OCI-LY7 (cell line): ENCODE results near the gene KLK11. TPM values are rescaled to one million over a fixed set of nuclear protein-coding genes. Genes with fewer than 3 reads are reported as not detected.

Experiments
- BruUV-seq: library from RNA; stranded (reverse); fragments of 400-500 nt; replicated peaks from 2 replicates; lab custom pipeline; 2021; lab: Mats Ljungman, UMichigan
- CTCF ChIA-PET: fragments of 300-600 bp; sonication (Branson Sonifier 250); formaldehyde crosslinking; loops from one replicate; lab custom pipeline; 2022; ENCODE audit warnings: antibody characterized with exemption; ENCODE audit not compliant: unreplicated experiment; lab: Charles Lee
- POLR2A ChIA-PET: fragments of 300-600 bp; sonication (Branson Sonifier 250); formaldehyde crosslinking; loops from one replicate; lab custom pipeline; 2022; ENCODE audit warnings: antibody characterized with exemption; lab: Charles Lee
- DNase-seq: peaks from one replicate; pipeline ENCODE4 v3.0.0-alpha.2; 2015; ENCODE audit warnings: low spot score
- H2AFZ ChIP-seq: fragments of 200-600 bp; sonication (generic), shearing (Covaris generic); 2 replicates; pipeline ENCODE4 v1.6.1; 2014; ENCODE audit warnings: mild to moderate bottlenecking, antibody characterized with exemption, low read length, moderate library complexity
- H3K27ac ChIP-seq: fragments of 200-600 bp; sonication (generic); 2 replicates; pipeline ENCODE4 v1.5.1; 2014; ENCODE audit warnings: mixed run types, low read depth, mild to moderate bottlenecking, moderate library complexity, low read length, inconsistent platforms; ENCODE audit not compliant: poor library complexity, severe bottlenecking
- H3K36me3 ChIP-seq: fragments of 200-600 bp; sonication (generic); 2 replicates; pipeline ENCODE4 v1.6.1; 2014; ENCODE audit warnings: mild to moderate bottlenecking, antibody characterized with exemption, low read length, moderate library complexity, mixed read lengths; ENCODE audit not compliant: insufficient read depth
- H3K4me1 ChIP-seq: fragments of 200-600 bp; sonication (generic); 2 replicates; pipeline ENCODE4 v1.5.1; 2014; ENCODE audit warnings: mild to moderate bottlenecking, low read length; ENCODE audit not compliant: insufficient read depth, poor library complexity, severe bottlenecking
- H3K4me2 ChIP-seq: fragments of 200-600 bp; sonication (generic); 2 replicates; pipeline ENCODE4 v1.6.1; 2014; ENCODE audit warnings: mild to moderate bottlenecking, low read length
- H3K4me3 ChIP-seq: fragments of 200-600 bp; sonication (generic); 2 replicates; pipeline ENCODE4 v1.5.1; 2014; ENCODE audit warnings: mild to moderate bottlenecking, low read depth, low read length; ENCODE audit not compliant: poor library complexity, severe bottlenecking
- H3K79me2 ChIP-seq: fragments of 200-600 bp; sonication (generic); 2 replicates; pipeline ENCODE4 v1.6.1; 2016; ENCODE audit warnings: low read depth, mild to moderate bottlenecking, low read length, moderate library complexity, mixed read lengths; ENCODE audit not compliant: insufficient read depth
- H3K9me2 ChIP-seq: fragments of 200-600 bp; sonication (generic); 2 replicates; pipeline ENCODE4 v1.6.1; 2016; ENCODE audit warnings: mild to moderate bottlenecking, low read length, mixed read lengths; ENCODE audit not compliant: insufficient read depth
- H3K9me3 ChIP-seq: fragments of 200-600 bp; sonication (generic); 2 replicates; pipeline ENCODE4 v1.6.1; 2014; ENCODE audit warnings: mild to moderate bottlenecking, mixed run types, low read length, mixed read lengths
- H4K20me1 ChIP-seq: fragments of 200-600 bp; sonication (generic); 2 replicates; pipeline ENCODE4 v1.6.1; 2014; ENCODE audit warnings: mild to moderate bottlenecking, antibody characterized with exemption, low read length, moderate library complexity, mixed read lengths; ENCODE audit not compliant: insufficient read depth
- EZH2phosphoT487 ChIP-seq: fragments of 200-600 bp; sonication (generic); IDR thresholded peaks from 2 replicates; pipeline ENCODE4 v1.6.1; 2018; ENCODE audit warnings: low read depth, borderline replicate concordance, mild to moderate bottlenecking, mixed run types, antibody characterized with exemption, low read length, moderate library complexity, mixed read lengths
- intact Hi-C: fragments of 100-400 bp; cut with micrococcal nuclease; formaldehyde crosslinking; loops from one replicate; pipeline ENCODE4 v1.10.0; 2022; ENCODE audit not compliant: unreplicated experiment
- total RNA-seq, 2 experiments: library from RNA; depleted of rRNA in 1 of 2; stranded (reverse); fragments of >200 nt in 1 of 2; shearing (Covaris generic) in 1 of 2; gene quantifications; 2 replicates each; pipeline ENCODE4 v1.2.3, GENCODE V29; 2014 to 2022
- TF ChIP-seq, protein P1 (sequence below): fragments of 200-600 bp; sonication (generic); conservative IDR thresholded peaks from 2 replicates; pipeline ENCODE4 v1.5.1; 2014; ENCODE audit warnings: mild to moderate bottlenecking, antibody characterized with exemption, low read length, moderate library complexity, mixed read lengths

The KLK11 gene
- total RNA-seq, 2 experiments from 2014 or later = not detected

DNA sequence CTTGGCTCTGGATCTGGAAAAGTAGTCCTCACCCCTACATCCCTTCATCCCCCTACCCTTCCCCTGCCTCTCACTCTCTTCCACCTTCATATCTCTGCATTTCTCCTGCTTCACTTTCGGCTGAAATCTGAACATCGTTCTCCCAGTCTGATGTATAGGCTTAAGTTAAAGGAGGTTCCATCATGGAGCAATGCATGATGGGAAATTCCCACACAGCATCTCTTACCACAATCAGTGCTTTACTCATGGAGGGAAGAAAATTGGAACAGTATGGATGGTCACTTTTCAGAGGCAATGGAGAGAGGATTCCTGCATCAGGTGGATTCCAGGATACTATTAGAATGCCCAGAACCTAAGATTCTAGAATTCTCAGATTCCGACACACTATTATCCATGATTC, 18.9 kb downstream of the KLK11 start:
- no peak overlapping the region for H2AFZ ChIP-seq
- no peaks in the 10 kb centered on the region for H3K4me1 ChIP-seq
- POLR2A ChIA-PET = no interaction called here
- no peak overlapping the region for H3K4me2 ChIP-seq
- no peak overlapping the region for H3K27ac ChIP-seq
- H3K4me3 ChIP-seq = no peak overlapping the region
- no TSS peak for BruUV-seq
- CTCF ChIA-PET = no interaction called here
- no peaks in the 10 kb centered on the region for H3K79me2 ChIP-seq
- no peak for DNase-seq
- intact Hi-C loops = no loop called here
- H3K9me3 ChIP-seq = no peaks in the 10 kb centered on the region
- TF ChIP-seq EZH2phosphoT487 = no peak
- TF ChIP-seq, protein P1, sequence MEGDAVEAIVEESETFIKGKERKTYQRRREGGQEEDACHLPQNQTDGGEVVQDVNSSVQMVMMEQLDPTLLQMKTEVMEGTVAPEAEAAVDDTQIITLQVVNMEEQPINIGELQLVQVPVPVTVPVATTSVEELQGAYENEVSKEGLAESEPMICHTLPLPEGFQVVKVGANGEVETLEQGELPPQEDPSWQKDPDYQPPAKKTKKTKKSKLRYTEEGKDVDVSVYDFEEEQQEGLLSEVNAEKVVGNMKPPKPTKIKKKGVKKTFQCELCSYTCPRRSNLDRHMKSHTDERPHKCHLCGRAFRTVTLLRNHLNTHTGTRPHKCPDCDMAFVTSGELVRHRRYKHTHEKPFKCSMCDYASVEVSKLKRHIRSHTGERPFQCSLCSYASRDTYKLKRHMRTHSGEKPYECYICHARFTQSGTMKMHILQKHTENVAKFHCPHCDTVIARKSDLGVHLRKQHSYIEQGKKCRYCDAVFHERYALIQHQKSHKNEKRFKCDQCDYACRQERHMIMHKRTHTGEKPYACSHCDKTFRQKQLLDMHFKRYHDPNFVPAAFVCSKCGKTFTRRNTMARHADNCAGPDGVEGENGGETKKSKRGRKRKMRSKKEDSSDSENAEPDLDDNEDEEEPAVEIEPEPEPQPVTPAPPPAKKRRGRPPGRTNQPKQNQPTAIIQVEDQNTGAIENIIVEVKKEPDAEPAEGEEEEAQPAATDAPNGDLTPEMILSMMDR = no peak
- no peaks in the 10 kb centered on the region for H3K36me3 ChIP-seq
- no peaks in the 10 kb centered on the region for H3K9me2 ChIP-seq
- H4K20me1 ChIP-seq = no peaks in the 10 kb centered on the region

DNA sequence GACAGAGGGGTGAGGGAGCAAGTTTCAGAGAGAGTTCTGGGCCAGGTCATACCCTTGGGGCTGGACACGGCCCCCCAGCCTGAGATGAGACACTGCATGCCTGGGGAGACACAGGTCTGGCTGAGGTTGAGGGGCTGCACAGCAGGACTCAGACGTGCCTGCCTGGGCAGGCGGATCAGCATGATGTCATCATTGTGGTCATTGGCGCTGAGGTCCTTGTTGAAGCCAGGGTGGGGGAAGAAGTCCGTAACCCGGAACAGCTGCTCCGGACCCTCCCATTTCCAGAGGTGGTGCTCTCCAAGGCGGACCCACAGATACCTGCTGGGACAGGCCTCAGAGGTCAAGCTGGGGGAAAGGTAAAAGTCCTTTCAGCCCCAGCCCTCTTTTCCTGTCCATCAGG, 20.0 kb downstream of the KLK11 start:
- H3K9me2 ChIP-seq = no peaks in the 10 kb centered on the region
- ChIA-PET POLR2A (no interaction called here), CTCF (no interaction called here)
- H3K4me3 ChIP-seq = no peak overlapping the region
- H3K79me2 ChIP-seq = no peaks in the 10 kb centered on the region
- no peaks in the 10 kb centered on the region for H3K4me1 ChIP-seq
- no peak overlapping the region for H3K4me2 ChIP-seq
- no peak overlapping the region for H3K27ac ChIP-seq
- H2AFZ ChIP-seq = no peak overlapping the region
- DNase-seq = no peak
- BruUV-seq = no TSS peak
- H4K20me1 ChIP-seq = no peaks in the 10 kb centered on the region
- TF ChIP-seq, protein P1 = no peak
- no peak for TF ChIP-seq EZH2phosphoT487
- no peaks in the 10 kb centered on the region for H3K36me3 ChIP-seq
- intact Hi-C loops = no loop called here
- no peaks in the 10 kb centered on the region for H3K9me3 ChIP-seq

DNA sequence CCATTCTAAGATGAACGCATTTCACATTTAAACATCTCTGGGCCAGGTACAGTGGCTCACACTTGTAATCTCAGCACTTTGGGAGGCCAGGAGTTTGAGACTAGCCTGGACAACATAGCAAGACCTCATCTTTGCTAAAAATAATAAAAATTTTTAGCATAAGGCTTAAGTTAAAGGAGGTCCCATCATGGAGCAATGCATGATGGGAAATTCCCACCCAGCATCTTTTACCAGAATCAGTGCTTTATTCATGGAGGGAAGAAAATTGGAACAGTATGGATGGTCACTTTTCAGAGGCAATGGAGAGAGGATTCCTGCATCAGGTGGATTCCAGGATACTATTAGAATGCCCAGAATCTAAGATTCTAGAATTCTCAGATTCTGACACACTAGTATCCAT, 21.2 kb downstream of the KLK11 start:
- TF ChIP-seq, protein P1 = no peak
- TF ChIP-seq EZH2phosphoT487 = no peak

More for the DNA sequence above, 21.2 kb downstream of the KLK11 start:
- intact Hi-C loops = no loop called here
- Histone ChIP-seq H4K20me1 (no peaks in the 10 kb centered on the region), H3K9me3 (no peaks in the 10 kb centered on the region), H3K4me2 (no peak overlapping the region), H3K9me2 (no peaks in the 10 kb centered on the region), H3K27ac (no peak overlapping the region), H3K36me3 (no peaks in the 10 kb centered on the region), H2AFZ (no peak overlapping the region), H3K4me1 (no peaks in the 10 kb centered on the region), H3K79me2 (no peaks in the 10 kb centered on the region), H3K4me3 (no peak overlapping the region)
- BruUV-seq = no TSS peak
- CTCF ChIA-PET = no interaction called here
- no peak for DNase-seq
- POLR2A ChIA-PET = no interaction called here
